Calu3 (cell line): ENCODE results near the gene FGF18. TPM values are rescaled to one million over a fixed set of nuclear protein-coding genes. Genes with fewer than 3 reads are reported as not detected.

Experiments
- BruUV-seq: library from RNA; stranded (reverse); fragments of 400-500 nt; replicated peaks from 2 replicates; lab custom pipeline; 2021; lab: Mats Ljungman, UMichigan
- CTCF ChIA-PET: fragments of 300-600 bp; sonication (Branson Sonifier 250); formaldehyde crosslinking; loops from one replicate; lab custom pipeline; 2022; ENCODE audit warnings: antibody characterized with exemption; lab: Charles Lee
- DNase-seq: peaks from one replicate; pipeline ENCODE4 v3.0.0; 2022
- H3K27ac Mint-ChIP-seq: one replicate; pipeline ENCODE4 v1.8.0; 2022; ENCODE audit warnings: mixed read lengths; ENCODE audit not compliant: unreplicated experiment
- H3K27me3 Mint-ChIP-seq: one replicate; pipeline ENCODE4 v1.8.0; 2022; ENCODE audit warnings: mixed read lengths; ENCODE audit not compliant: unreplicated experiment
- H3K36me3 Mint-ChIP-seq: one replicate; pipeline ENCODE4 v1.8.0; 2022; ENCODE audit warnings: mild to moderate bottlenecking, moderate library complexity, mixed read lengths; ENCODE audit not compliant: insufficient read depth, unreplicated experiment
- H3K4me1 Mint-ChIP-seq: one replicate; pipeline ENCODE4 v1.8.0; 2022; ENCODE audit warnings: mild to moderate bottlenecking, low read depth, mixed read lengths; ENCODE audit not compliant: unreplicated experiment
- H3K4me3 Mint-ChIP-seq: one replicate; pipeline ENCODE4 v1.8.0; 2022; ENCODE audit warnings: mild to moderate bottlenecking, low read depth, moderate library complexity, mixed read lengths; ENCODE audit not compliant: unreplicated experiment
- H3K9me3 Mint-ChIP-seq: one replicate; pipeline ENCODE4 v1.8.0; 2022; ENCODE audit warnings: low read depth, mixed read lengths; ENCODE audit not compliant: unreplicated experiment
- intact Hi-C: fragments of 100-400 bp; cut with micrococcal nuclease; formaldehyde crosslinking; loops from one replicate; pipeline ENCODE4 v1.10.0; 2022; ENCODE audit not compliant: unreplicated experiment
- total RNA-seq: library from RNA; stranded (reverse); gene quantifications from 2 replicates; pipeline ENCODE4 v1.2.3, GENCODE V29; 2022
- TF ChIP-seq, protein P1 (sequence below): fragments of 200-600 bp; IDR thresholded peaks from one replicate; pipeline ENCODE4 v1.8.0; 2022; ENCODE audit warnings: antibody characterized with exemption; ENCODE audit not compliant: unreplicated experiment

FGF18 gene
- total RNA-seq, 1 experiment from 2014 or later = 0.76 TPM

DNA sequence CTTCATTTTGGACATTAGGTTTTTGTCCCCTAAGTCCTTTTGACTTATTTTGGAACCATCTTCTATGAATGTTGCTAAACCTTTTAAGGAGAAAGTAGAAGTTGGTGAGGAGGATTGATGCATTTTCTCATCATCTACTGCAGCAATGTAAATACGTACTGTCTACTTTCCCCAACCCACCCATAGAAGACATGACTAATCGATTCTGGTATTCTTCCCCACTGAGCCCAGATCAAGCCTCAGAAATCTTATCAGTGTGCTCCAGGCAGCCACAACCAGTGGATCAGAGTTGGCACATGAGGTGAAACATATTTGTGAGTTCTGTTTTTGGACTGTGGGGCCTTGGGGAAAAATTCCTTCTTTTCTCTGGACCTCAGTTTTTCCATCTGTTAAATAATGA, 57.7 kb downstream of the FGF18 start:
- Mint-ChIP-seq H3K36me3 (no peaks in the 10 kb centered on the region), H3K9me3 (no peaks in the 10 kb centered on the region), H3K27me3 (peaks cover 80% of the 10 kb centered on the region), H3K27ac (no peak overlapping the region), H3K4me1 (no peaks in the 10 kb centered on the region), H3K4me3 (no peak overlapping the region)
- CTCF ChIA-PET = no interaction called here
- BruUV-seq = no TSS peak
- intact Hi-C loops = no loop called here
- DNase-seq = no peak
- TF ChIP-seq, protein P1, sequence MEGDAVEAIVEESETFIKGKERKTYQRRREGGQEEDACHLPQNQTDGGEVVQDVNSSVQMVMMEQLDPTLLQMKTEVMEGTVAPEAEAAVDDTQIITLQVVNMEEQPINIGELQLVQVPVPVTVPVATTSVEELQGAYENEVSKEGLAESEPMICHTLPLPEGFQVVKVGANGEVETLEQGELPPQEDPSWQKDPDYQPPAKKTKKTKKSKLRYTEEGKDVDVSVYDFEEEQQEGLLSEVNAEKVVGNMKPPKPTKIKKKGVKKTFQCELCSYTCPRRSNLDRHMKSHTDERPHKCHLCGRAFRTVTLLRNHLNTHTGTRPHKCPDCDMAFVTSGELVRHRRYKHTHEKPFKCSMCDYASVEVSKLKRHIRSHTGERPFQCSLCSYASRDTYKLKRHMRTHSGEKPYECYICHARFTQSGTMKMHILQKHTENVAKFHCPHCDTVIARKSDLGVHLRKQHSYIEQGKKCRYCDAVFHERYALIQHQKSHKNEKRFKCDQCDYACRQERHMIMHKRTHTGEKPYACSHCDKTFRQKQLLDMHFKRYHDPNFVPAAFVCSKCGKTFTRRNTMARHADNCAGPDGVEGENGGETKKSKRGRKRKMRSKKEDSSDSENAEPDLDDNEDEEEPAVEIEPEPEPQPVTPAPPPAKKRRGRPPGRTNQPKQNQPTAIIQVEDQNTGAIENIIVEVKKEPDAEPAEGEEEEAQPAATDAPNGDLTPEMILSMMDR = no peak

DNA sequence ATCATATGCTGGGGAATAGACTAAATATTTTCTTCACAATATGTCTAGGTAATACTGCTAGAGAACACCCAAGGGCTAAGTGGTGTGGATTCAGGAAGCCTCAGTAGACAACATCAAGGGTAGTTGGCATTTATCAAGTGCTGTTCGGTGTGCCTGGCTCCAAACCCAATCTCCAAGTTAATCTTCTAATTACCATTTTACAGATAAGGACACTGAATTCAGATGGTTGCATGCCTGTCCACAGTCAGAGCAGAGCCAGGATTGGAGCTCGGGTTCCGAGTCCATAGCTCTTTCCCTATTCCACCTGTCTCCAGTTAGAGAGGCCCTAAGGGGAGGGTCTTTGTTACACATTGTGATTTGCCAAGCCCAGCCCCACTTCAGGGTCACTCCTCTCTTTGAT, 58.2 kb downstream of the FGF18 start:
- TF ChIP-seq, protein P1 = no peak
- no TSS peak for BruUV-seq
- CTCF ChIA-PET = no interaction called here

DNA sequence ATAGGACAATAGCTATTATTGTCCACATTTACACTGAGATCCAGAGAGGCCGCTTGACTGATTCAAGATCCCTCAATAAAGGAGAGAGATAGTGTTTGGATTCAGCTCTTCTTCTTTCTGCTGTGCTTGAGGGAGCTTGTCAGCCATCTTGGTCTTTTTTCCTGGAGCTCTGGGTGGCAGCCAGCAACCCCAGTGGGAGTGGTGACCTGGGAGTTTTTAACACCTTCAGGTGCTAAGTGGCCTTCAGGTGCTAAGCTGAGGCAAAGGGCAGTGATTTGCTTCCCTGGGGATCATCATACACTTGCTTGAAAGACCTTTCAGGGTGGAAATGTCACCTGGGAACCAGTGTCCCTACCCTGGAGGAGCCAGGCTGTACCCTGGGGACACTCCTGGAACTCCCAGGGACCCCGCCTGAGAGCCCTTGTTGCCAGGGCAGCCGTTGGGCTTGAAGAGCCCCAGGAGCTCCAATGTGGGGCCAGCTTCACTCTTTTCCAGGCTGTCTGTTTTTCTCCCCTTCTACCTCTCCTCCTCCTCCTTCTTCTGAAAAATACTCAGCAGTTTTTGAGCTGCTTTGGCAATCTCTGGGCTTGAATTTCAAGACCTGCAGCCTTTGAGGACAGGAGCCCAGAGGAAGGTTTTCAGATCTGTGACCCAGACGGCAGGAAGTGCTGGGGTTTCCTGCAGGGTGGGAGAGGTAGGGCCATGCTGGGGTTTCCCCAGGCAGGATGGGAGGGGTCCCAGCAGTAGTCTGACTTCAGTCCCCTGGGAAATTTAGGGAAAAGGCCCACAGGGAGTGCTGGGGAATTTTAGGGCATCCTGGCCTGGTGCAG, 59.7 kb downstream of the FGF18 start:
- Mint-ChIP-seq H3K4me1 (no peaks in the 10 kb centered on the region), H3K4me3 (no peak overlapping the region), H3K9me3 (no peaks in the 10 kb centered on the region), H3K27ac (no peak overlapping the region), H3K27me3 (peaks cover 91% of the 10 kb centered on the region), H3K36me3 (no peaks in the 10 kb centered on the region)
- CTCF ChIA-PET = no interaction called here
- no peak for DNase-seq
- BruUV-seq = no TSS peak
- intact Hi-C loops = no loop called here
- TF ChIP-seq, protein P1 = no peak

More for the DNA sequence above, 58.2 kb downstream of the FGF18 start:
- Mint-ChIP-seq H3K27me3 (peaks cover 80% of the 10 kb centered on the region), H3K27ac (no peak overlapping the region), H3K9me3 (no peaks in the 10 kb centered on the region), H3K4me1 (no peaks in the 10 kb centered on the region), H3K4me3 (no peak overlapping the region), H3K36me3 (no peaks in the 10 kb centered on the region)
- DNase-seq = no peak
- intact Hi-C loops = no loop called here

DNA sequence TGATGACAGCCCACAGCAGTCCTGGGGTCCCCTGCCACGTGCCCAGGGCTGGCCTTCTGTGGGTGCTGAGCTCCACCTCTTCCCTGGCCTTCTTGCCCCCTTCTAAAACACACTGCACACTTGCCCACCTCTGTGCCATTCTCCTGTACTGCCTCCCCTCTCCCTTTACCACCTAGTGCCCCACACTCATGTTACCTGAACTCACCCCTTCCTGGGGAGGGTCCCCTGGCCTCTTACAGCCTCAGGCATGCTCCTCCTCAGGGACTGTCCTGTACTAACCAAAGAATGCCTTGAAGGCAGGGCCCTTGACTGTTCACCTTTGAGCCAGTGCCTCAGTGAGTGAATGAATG, 60.3 kb downstream of the FGF18 start:
- DNase-seq = no peak
- BruUV-seq = no TSS peak
- CTCF ChIA-PET = no interaction called here
- H3K4me3 Mint-ChIP-seq = no peak overlapping the region
- H3K4me1 Mint-ChIP-seq = no peaks in the 10 kb centered on the region
- H3K9me3 Mint-ChIP-seq = no peaks in the 10 kb centered on the region
- intact Hi-C loops = no loop called here
- H3K36me3 Mint-ChIP-seq = no peaks in the 10 kb centered on the region
- H3K27ac Mint-ChIP-seq = no peak overlapping the region
- H3K27me3 Mint-ChIP-seq = peaks cover 91% of the 10 kb centered on the region
- TF ChIP-seq, protein P1 = no peak
